Calu3 (cell line): ENCODE results near the gene PKIG. TPM values are rescaled to one million over a fixed set of nuclear protein-coding genes. Genes with fewer than 3 reads are reported as not detected.

Experiments
- BruUV-seq: library from RNA; stranded (reverse); fragments of 400-500 nt; replicated peaks from 2 replicates; lab custom pipeline; 2021; lab: Mats Ljungman, UMichigan
- CTCF ChIA-PET: fragments of 300-600 bp; sonication (Branson Sonifier 250); formaldehyde crosslinking; loops from one replicate; lab custom pipeline; 2022; ENCODE audit warnings: antibody characterized with exemption; lab: Charles Lee
- DNase-seq: peaks from one replicate; pipeline ENCODE4 v3.0.0; 2022
- H3K27ac Mint-ChIP-seq: one replicate; pipeline ENCODE4 v1.8.0; 2022; ENCODE audit warnings: mixed read lengths; ENCODE audit not compliant: unreplicated experiment
- H3K27me3 Mint-ChIP-seq: one replicate; pipeline ENCODE4 v1.8.0; 2022; ENCODE audit warnings: mixed read lengths; ENCODE audit not compliant: unreplicated experiment
- H3K36me3 Mint-ChIP-seq: one replicate; pipeline ENCODE4 v1.8.0; 2022; ENCODE audit warnings: mild to moderate bottlenecking, moderate library complexity, mixed read lengths; ENCODE audit not compliant: insufficient read depth, unreplicated experiment
- H3K4me1 Mint-ChIP-seq: one replicate; pipeline ENCODE4 v1.8.0; 2022; ENCODE audit warnings: mild to moderate bottlenecking, low read depth, mixed read lengths; ENCODE audit not compliant: unreplicated experiment
- H3K4me3 Mint-ChIP-seq: one replicate; pipeline ENCODE4 v1.8.0; 2022; ENCODE audit warnings: mild to moderate bottlenecking, low read depth, moderate library complexity, mixed read lengths; ENCODE audit not compliant: unreplicated experiment
- H3K9me3 Mint-ChIP-seq: one replicate; pipeline ENCODE4 v1.8.0; 2022; ENCODE audit warnings: low read depth, mixed read lengths; ENCODE audit not compliant: unreplicated experiment
- intact Hi-C: fragments of 100-400 bp; cut with micrococcal nuclease; formaldehyde crosslinking; loops from one replicate; pipeline ENCODE4 v1.10.0; 2022; ENCODE audit not compliant: unreplicated experiment
- total RNA-seq: library from RNA; stranded (reverse); gene quantifications from 2 replicates; pipeline ENCODE4 v1.2.3, GENCODE V29; 2022
- TF ChIP-seq, protein P1 (sequence below): fragments of 200-600 bp; IDR thresholded peaks from one replicate; pipeline ENCODE4 v1.8.0; 2022; ENCODE audit warnings: antibody characterized with exemption; ENCODE audit not compliant: unreplicated experiment

Gene PKIG
- total RNA-seq, 1 experiment from 2014 or later: 6.6 TPM

- TF ChIP-seq, protein P1, sequence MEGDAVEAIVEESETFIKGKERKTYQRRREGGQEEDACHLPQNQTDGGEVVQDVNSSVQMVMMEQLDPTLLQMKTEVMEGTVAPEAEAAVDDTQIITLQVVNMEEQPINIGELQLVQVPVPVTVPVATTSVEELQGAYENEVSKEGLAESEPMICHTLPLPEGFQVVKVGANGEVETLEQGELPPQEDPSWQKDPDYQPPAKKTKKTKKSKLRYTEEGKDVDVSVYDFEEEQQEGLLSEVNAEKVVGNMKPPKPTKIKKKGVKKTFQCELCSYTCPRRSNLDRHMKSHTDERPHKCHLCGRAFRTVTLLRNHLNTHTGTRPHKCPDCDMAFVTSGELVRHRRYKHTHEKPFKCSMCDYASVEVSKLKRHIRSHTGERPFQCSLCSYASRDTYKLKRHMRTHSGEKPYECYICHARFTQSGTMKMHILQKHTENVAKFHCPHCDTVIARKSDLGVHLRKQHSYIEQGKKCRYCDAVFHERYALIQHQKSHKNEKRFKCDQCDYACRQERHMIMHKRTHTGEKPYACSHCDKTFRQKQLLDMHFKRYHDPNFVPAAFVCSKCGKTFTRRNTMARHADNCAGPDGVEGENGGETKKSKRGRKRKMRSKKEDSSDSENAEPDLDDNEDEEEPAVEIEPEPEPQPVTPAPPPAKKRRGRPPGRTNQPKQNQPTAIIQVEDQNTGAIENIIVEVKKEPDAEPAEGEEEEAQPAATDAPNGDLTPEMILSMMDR: no peak
- Mint-ChIP-seq H3K27ac (no peak overlapping the region), H3K4me3 (no peak overlapping the region), H3K9me3 (no peaks in the 10 kb centered on the region), H3K27me3 (no peaks in the 10 kb centered on the region), H3K36me3 (no peaks in the 10 kb centered on the region), H3K4me1 (no peaks in the 10 kb centered on the region)
- no TSS peak for BruUV-seq
- CTCF ChIA-PET: interaction anchor here (0.7 kb wide), 1 partner anchor 250 kb away, joined by 3 read pairs; no protein-coding TSS in a partner anchor
- intact Hi-C loops: no loop called here
- DNase-seq: no peak
These were observed 12.0 kb upstream of the PKIG start for GRCh38 chr20:44570367-44570766.

DNA sequence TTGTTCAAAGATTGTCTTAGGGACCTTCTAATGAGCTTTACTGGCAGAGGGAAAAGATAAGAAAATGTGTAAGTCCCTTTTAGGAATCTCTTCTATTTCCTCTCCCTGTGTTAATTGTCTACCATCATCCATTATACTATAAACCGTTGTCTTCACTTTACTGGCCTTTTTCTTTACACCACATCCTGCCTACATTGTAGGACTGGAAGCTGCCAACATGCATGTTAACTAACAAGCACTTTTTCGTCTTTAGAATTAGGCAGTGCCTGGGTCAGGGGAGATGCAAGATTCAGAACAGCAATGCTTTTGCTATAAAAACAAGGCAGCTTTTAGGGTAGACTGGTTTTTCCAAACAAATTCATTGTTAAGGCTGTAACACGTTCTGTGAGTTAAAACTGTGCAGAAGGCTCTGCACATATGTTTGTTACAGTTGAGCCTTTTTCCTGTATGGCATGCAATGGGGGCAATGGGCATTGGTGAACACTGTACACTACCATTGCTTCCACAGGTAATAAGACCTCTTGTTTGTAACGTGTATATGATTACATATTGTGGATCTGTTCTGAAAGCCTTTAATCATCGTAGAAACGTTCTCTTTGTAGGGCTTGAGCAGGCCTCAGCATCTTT lies 10.9 kb upstream of the PKIG start:
- Mint-ChIP-seq H3K9me3 (no peaks in the 10 kb centered on the region), H3K36me3 (no peaks in the 10 kb centered on the region), H3K4me1 (peaks cover 8% of the 10 kb centered on the region), H3K27me3 (no peaks in the 10 kb centered on the region), H3K4me3 (no peak overlapping the region), H3K27ac (no peak overlapping the region)
- DNase-seq: no peak
- CTCF ChIA-PET: interaction anchor here (0.7 kb wide), 1 partner anchor 66 kb away, joined by 3 read pairs; no protein-coding TSS in a partner anchor
- BruUV-seq: no TSS peak
- TF ChIP-seq, protein P1: no peak
- intact Hi-C loops: no loop called here

DNA sequence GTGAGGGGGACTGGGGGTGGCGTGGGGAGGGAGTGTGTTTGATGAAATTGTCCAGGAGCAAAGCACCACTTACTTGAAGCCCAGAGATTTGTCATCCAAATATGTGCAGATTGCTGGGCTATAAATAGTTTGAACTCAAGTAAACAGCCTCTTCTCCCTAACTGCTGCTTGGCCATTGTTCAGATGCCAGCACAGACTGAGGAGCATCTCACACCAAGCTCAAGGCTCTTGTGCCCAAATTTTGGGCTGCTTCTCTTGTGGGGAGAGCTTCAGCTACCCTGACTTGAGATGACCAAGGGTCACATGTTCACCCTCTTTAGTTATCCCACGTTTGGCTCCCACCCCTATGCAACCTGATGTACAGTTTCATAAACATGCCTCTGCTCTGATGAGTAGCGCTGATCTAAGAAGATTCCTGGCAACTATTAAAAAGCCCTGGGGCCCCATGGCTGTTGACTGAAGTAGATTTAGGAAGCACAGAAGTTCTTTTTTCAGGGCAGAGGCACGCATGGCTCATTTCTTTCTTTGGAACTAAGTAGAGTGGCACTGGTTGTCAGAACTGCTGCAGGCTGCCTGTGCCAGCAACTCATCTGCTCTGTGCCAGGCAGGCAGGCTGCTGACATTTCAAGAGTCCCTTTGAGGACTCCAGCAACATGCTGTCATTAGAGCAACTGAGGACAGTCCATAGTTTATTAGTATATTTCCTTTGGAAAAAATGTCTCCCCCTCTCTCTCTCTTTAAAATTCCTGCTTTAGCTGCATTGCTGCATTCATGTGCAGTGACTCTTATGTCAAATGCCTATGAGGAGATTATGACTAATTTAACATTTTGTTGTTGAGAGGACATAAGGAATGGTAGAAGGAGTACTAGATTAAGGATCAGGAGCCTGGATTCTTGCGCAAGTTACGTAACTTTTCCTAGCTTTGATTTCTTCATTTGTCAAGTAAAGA lies 9.6 kb upstream of the PKIG start:
- no TSS peak for BruUV-seq
- intact Hi-C loops: no loop called here
- Mint-ChIP-seq H3K9me3 (no peaks in the 10 kb centered on the region), H3K27me3 (no peaks in the 10 kb centered on the region), H3K4me1 (peaks cover 11% of the 10 kb centered on the region), H3K4me3 (no peak overlapping the region), H3K27ac (no peak overlapping the region), H3K36me3 (no peaks in the 10 kb centered on the region)
- no peak for DNase-seq
- CTCF ChIA-PET: no interaction called here
- TF ChIP-seq, protein P1: no peak

- DNase-seq: no peak
- H3K27me3 Mint-ChIP-seq: no peaks in the 10 kb centered on the region
- TF ChIP-seq, protein P1: no peak
- BruUV-seq: no TSS peak
- H3K4me1 Mint-ChIP-seq: peaks cover 11% of the 10 kb centered on the region
- H3K36me3 Mint-ChIP-seq: no peaks in the 10 kb centered on the region
- H3K9me3 Mint-ChIP-seq: peaks cover 1% of the 10 kb centered on the region
- intact Hi-C loops: no loop called here
- no peak overlapping the region for H3K4me3 Mint-ChIP-seq
- CTCF ChIA-PET: no interaction called here
- no peak overlapping the region for H3K27ac Mint-ChIP-seq
These were observed 8.9 kb upstream of the PKIG start for GRCh38 chr20:44573501-44573869.
